Measurements from ENCODE around the gene GRAMD1A.
"Not testable (repeated sequence)": the region's sequence is repeated elsewhere in the genome, so short reads cannot be mapped to it uniquely, and the experiment has no call there.

The GRAMD1A gene

GRCh38 chr19:34999498-35000337, at the start of gene GRAMD1A:
Gene GRAMD1A, plus strand, starts transcription at chr19:35000323. Its CDS starts 156 bp downstream, at chr19:35000479.
- Histone ChIP-seq H3K4me1 (ENCODE audit: insufficient read depth, low read length) (peaks cover 33% of the 10 kb centered on the region), H3K36me3 (ENCODE audit: insufficient read depth, low read length) (no peaks in the 10 kb centered on the region), H3K9ac (ENCODE audit: low read depth, low read length) (peak within 1 kb of the TSS; percentile 97), H3K9me3 (ENCODE audit: control insufficient read depth, insufficient read depth, low read length) (no peaks in the 10 kb centered on the region)

GRCh38 chr19:34953092-34953491, 47.0 kb upstream of the GRAMD1A start:
- Histone ChIP-seq H3K36me3 (ENCODE audit: insufficient read depth, low read length) (peaks cover 12% of the 10 kb centered on the region), H3K9ac (ENCODE audit: low read depth, low read length) (no peak overlapping the region), H3K9me3 (ENCODE audit: control insufficient read depth, insufficient read depth, low read length) (peaks cover 19% of the 10 kb centered on the region; the same call in 1 of the 2 replicates), H3K4me1 (ENCODE audit: insufficient read depth, low read length) (no peaks in the 10 kb centered on the region)

- no peak overlapping the region for H3K9ac ChIP-seq (ENCODE audit: low read depth, low read length)
- H3K9me3 ChIP-seq (ENCODE audit: control insufficient read depth, insufficient read depth, low read length) = peaks cover 32% of the 10 kb centered on the region
- H3K36me3 ChIP-seq (ENCODE audit: insufficient read depth, low read length) = peaks cover 23% of the 10 kb centered on the region
- peaks cover 5% of the 10 kb centered on the region; the same call in 1 of the 2 replicates for H3K4me1 ChIP-seq (ENCODE audit: insufficient read depth, low read length)
These were observed 42.0 kb upstream of the GRAMD1A start for GRCh38 chr19:34957830-34958751.

- H3K4me1 ChIP-seq (ENCODE audit: insufficient read depth, low read length) = peaks cover 5% of the 10 kb centered on the region; the same call in 1 of the 2 replicates
- H3K36me3 ChIP-seq (ENCODE audit: insufficient read depth, low read length) = peaks cover 23% of the 10 kb centered on the region
- H3K9me3 ChIP-seq (ENCODE audit: control insufficient read depth, insufficient read depth, low read length) = peaks cover 32% of the 10 kb centered on the region
- H3K9ac ChIP-seq (ENCODE audit: low read depth, low read length) = no peak overlapping the region
These were observed 41.1 kb upstream of the GRAMD1A start for GRCh38 chr19:34959021-34959420.

GRCh38 chr19:34960103-34960805, 39.9 kb upstream of the GRAMD1A start:
- H3K9ac ChIP-seq (ENCODE audit: low read depth, low read length) = no peak overlapping the region
- peaks cover 5% of the 10 kb centered on the region; the same call in 1 of the 2 replicates for H3K4me1 ChIP-seq (ENCODE audit: insufficient read depth, low read length)
- H3K36me3 ChIP-seq (ENCODE audit: insufficient read depth, low read length) = peaks cover 23% of the 10 kb centered on the region
- H3K9me3 ChIP-seq (ENCODE audit: control insufficient read depth, insufficient read depth, low read length) = peaks cover 32% of the 10 kb centered on the region

GRCh38 chr19:34960940-34961679, 39.0 kb upstream of the GRAMD1A start:
- H3K36me3 ChIP-seq (ENCODE audit: insufficient read depth, low read length) = peaks cover 23% of the 10 kb centered on the region
- no peak overlapping the region for H3K9ac ChIP-seq (ENCODE audit: low read depth, low read length)
- H3K9me3 ChIP-seq (ENCODE audit: control insufficient read depth, insufficient read depth, low read length) = peaks cover 32% of the 10 kb centered on the region
- H3K4me1 ChIP-seq (ENCODE audit: insufficient read depth, low read length) = peaks cover 5% of the 10 kb centered on the region; the same call in 1 of the 2 replicates

- peaks cover 25% of the 10 kb centered on the region for H3K9me3 ChIP-seq (ENCODE audit: control insufficient read depth, insufficient read depth, low read length)
- H3K4me1 ChIP-seq (ENCODE audit: insufficient read depth, low read length) = peaks cover 5% of the 10 kb centered on the region; the same call in 1 of the 2 replicates
- H3K36me3 ChIP-seq (ENCODE audit: insufficient read depth, low read length) = peaks cover 20% of the 10 kb centered on the region
- H3K9ac ChIP-seq (ENCODE audit: low read depth, low read length) = no peak overlapping the region
These were observed 38.1 kb upstream of the GRAMD1A start for GRCh38 chr19:34961775-34962686.

GRCh38 chr19:34962687-34963572, 37.2 kb upstream of the GRAMD1A start:
- H3K4me1 ChIP-seq (ENCODE audit: insufficient read depth, low read length) = peaks cover 5% of the 10 kb centered on the region; the same call in 1 of the 2 replicates
- peak overlapping the region; percentile 97 for H3K9ac ChIP-seq (ENCODE audit: low read depth, low read length)
- H3K36me3 ChIP-seq (ENCODE audit: insufficient read depth, low read length) = peaks cover 13% of the 10 kb centered on the region
- peaks cover 18% of the 10 kb centered on the region for H3K9me3 ChIP-seq (ENCODE audit: control insufficient read depth, insufficient read depth, low read length)

GRCh38 chr19:34963573-34964406, 36.3 kb upstream of the GRAMD1A start, which contains the start of gene ZNF792:
Gene ZNF792, minus strand, starts transcription at chr19:34964229. Its CDS starts 567 bp downstream, at chr19:34963662.
- Histone ChIP-seq H3K36me3 (ENCODE audit: insufficient read depth, low read length) (peaks cover 4% of the 10 kb centered on the region; the same call in 1 of the 2 replicates), H3K4me1 (ENCODE audit: insufficient read depth, low read length) (peaks cover 5% of the 10 kb centered on the region; the same call in 1 of the 2 replicates), H3K9ac (ENCODE audit: low read depth, low read length) (peak within 1 kb of the TSS; percentile 97), H3K9me3 (ENCODE audit: control insufficient read depth, insufficient read depth, low read length) (peaks cover 9% of the 10 kb centered on the region)

- Histone ChIP-seq H3K36me3 (ENCODE audit: insufficient read depth, low read length) (no peaks in the 10 kb centered on the region; the same call in 1 of the 2 replicates), H3K9ac (ENCODE audit: low read depth, low read length) (peak overlapping the region; percentile 97; the same call in 1 of the 2 replicates), H3K4me1 (ENCODE audit: insufficient read depth, low read length) (peaks cover 5% of the 10 kb centered on the region; the same call in 1 of the 2 replicates), H3K9me3 (ENCODE audit: control insufficient read depth, insufficient read depth, low read length) (peaks cover 1% of the 10 kb centered on the region; the same call in 1 of the 2 replicates)
These were observed 35.5 kb upstream of the GRAMD1A start for GRCh38 chr19:34964598-34964997.

- H3K36me3 ChIP-seq (ENCODE audit: insufficient read depth, low read length) = not testable (repeated sequence)
These were observed 34.6 kb upstream of the GRAMD1A start for GRCh38 chr19:34965505-34965904.

More at GRCh38 chr19:34965505-34965904, 34.6 kb upstream of the GRAMD1A start:
- not testable (repeated sequence) for H3K4me1 ChIP-seq (ENCODE audit: insufficient read depth, low read length); H3K9me3 ChIP-seq (ENCODE audit: control insufficient read depth, insufficient read depth, low read length); H3K9ac ChIP-seq (ENCODE audit: low read depth, low read length)

All from ES-I3 (cell line).